Stimulated activated naive CD8-positive, alpha-beta T cell treated with anti-CD3 and anti-CD28 coated beads, Interleukin-15, Interleukin-2, amounts not matched to agents 100 ng/mL and 50 ng/mL, for 24 hours (primary cell): ENCODE results near the gene ECSCR.
"Not testable (repeated sequence)": the region's sequence is repeated elsewhere in the genome, so short reads cannot be mapped to it uniquely, and the experiment has no call there.

Experiments used
- H3K27ac Mint-ChIP-seq: one replicate; pipeline ENCODE4 v1.8.0; 2021; ENCODE audit warnings: mild to moderate bottlenecking, mixed read lengths
- H3K27me3 Mint-ChIP-seq: one replicate; pipeline ENCODE4 v1.8.0; 2021; ENCODE audit warnings: mixed read lengths
- H3K36me3 Mint-ChIP-seq: one replicate; pipeline ENCODE4 v1.8.0; 2021; ENCODE audit warnings: low read depth, mixed read lengths
- H3K4me1 Mint-ChIP-seq: one replicate; pipeline ENCODE4 v1.8.0; 2021; ENCODE audit warnings: low read depth, mixed read lengths
- H3K4me3 Mint-ChIP-seq: one replicate; pipeline ENCODE4 v1.8.0; 2021; ENCODE audit warnings: mild to moderate bottlenecking, mixed read lengths
- H3K9me3 Mint-ChIP-seq: one replicate; pipeline ENCODE4 v1.8.0; 2021; ENCODE audit warnings: mixed read lengths

Gene ECSCR

DNA sequence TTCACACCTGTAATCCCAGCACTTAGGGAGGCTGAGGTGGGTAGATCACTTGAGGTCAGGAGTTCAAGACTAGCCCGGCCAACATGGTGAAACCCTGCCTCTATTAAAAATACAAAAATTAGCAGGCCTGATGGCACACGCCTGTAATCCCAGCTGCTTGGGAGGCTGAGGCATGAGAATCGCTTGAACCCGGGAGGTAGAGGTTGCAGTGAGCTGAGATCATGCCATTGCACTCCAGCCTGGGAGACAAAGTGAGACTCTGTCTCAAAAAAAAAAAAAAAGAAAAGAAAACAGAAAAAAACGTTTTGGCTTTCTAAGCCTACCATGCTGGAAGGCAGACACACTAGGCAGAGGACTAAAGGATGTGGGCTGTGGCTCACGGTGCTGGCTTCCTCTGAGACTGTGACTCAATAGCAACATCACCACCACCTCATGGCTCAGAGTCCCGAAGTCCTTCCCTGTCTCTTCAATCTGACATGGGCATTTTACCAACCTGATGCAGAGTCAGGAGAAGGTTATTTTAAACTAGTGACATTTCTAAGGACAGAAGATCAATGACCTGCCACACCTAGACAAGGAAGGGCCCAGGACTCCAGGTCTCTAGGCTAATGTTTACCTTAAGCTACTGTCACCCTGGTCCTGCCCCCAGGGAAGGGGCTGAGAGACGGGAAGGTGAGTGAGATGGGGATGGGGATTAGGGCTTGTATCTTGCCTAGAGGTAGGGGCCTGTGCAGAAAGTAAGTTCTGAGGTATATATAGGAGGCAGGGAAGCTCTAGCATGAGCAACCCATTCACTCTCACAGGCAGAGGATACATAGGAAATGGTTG, 3.7 kb downstream of the ECSCR start:
- no peaks in the 10 kb centered on the region for H3K9me3 Mint-ChIP-seq
- peak overlapping the region; percentile 67 for H3K4me3 Mint-ChIP-seq
- H3K36me3 Mint-ChIP-seq, result no peaks in the 10 kb centered on the region
- H3K27ac Mint-ChIP-seq, result peak overlapping the region; percentile 97
- H3K4me1 Mint-ChIP-seq, result peaks cover 64% of the 10 kb centered on the region
- no peaks in the 10 kb centered on the region for H3K27me3 Mint-ChIP-seq

DNA sequence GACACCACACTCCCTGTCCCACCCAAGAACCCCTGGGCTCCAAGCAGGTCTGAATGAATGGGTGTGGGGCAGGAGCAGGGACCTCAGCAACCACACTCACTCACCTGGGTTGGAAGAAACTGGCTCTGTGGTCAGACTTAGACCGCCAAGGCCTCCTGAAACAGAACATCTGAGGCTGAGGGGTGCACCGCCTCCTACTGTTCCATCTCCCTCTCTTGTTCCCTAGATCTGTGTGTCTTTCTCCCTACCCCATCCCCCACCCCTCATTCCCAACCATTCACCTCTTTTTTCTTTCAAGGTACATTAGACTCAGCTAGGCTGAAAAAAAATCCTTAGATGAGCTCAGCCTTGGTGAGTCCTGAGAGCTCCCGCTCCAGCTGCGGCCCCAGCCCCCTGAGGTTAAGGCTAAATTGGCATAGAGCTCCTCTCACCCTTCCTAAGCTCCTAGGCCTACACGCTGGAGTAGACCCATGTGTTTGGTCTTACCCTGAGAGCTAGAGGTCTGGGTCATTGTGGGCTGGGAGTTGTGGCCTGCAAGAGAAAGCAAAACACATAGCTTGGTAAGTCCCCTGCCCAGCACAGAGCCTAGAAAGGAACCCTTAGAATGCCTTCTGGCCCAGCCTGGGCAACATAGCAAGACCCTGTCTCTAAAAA, 4.8 kb downstream of the ECSCR start:
- Mint-ChIP-seq H3K27ac (peak overlapping the region; percentile 97), H3K27me3 (no peaks in the 10 kb centered on the region), H3K4me1 (peaks cover 68% of the 10 kb centered on the region), H3K4me3 (no peak overlapping the region), H3K36me3 (no peaks in the 10 kb centered on the region), H3K9me3 (no peaks in the 10 kb centered on the region)

DNA sequence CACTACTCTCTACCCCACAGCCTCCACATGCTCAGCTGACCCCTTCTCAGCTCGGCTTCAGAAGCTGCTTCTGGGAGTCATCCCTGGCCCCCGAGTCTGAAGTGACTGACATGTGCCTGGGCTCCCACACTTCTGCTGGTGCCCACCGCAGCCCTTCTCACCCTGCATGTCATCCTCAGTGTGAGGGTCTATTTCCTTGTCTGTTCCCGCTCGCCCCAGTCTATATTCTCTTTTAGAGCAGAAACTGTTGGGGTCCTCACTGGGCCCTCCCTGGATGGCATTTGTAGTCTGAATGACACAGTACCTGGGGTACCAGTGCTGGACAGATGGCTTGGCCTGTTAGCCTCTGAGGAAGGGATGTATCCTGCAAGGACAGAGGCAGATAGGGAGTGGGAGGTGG, 5.3 kb downstream of the ECSCR start:
- Mint-ChIP-seq H3K27ac (peak overlapping the region; percentile 97), H3K9me3 (no peaks in the 10 kb centered on the region), H3K36me3 (no peaks in the 10 kb centered on the region), H3K4me1 (peaks cover 68% of the 10 kb centered on the region), H3K4me3 (no peak overlapping the region), H3K27me3 (no peaks in the 10 kb centered on the region)

DNA sequence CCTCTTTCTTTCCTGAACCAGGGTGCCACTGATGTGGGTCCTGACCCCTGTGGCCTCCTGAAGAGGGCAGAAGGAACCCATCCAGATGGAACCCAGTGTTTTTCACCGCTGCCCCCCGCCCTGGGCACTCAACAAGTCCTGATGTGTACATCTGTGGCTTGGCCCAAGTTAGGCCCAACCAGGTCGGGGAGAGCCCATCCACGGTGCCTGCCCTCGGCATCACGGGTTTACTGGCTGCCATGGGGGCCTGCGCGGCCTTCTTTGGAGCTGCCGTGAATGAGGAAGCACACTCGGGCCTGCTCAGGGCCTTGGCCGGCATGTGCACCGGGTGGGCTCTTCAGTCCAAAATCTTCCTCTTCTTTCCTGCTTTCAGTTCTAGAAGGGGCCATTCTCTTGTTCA, 5.8 kb downstream of the ECSCR start:
- no peaks in the 10 kb centered on the region for H3K9me3 Mint-ChIP-seq
- no peaks in the 10 kb centered on the region for H3K27me3 Mint-ChIP-seq
- H3K27ac Mint-ChIP-seq, result peak overlapping the region; percentile 97
- H3K4me1 Mint-ChIP-seq, result peaks cover 68% of the 10 kb centered on the region
- H3K4me3 Mint-ChIP-seq, result no peak overlapping the region
- H3K36me3 Mint-ChIP-seq, result no peaks in the 10 kb centered on the region

DNA sequence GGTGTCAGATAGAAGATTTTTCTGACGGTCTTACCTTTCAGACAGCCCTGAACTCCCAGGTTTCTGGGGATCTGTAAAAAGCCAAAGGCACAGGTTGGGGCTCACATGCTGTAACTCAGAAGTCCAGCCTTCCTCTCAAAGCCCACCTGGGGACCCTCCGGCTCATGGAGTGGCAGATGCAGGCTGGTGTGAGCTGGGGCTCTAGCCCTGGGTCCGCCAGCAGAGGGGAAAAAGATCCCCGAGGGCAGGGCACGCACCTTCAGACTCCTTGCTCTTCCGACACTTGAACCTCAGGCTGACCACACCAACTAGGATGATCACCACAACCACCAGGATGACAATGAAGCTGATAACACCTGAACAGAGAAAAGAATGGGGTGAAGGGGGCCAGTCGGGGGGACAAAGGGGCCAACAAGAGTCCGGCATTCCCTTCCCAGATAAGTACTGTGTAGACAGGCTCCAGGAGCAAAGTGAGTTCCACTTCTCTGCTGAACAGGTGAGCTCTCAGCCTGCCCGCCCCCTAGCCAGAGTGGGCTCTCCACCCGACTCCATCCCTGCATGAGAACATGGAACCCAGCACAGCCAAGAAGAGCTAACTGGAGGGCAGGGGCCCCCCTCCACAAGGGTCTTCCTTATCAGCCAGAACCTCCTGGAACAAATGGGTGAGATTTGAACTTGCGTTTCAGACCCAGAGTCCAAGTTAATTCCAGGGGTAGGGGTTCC, 7.8 kb downstream of the ECSCR start:
- Mint-ChIP-seq H3K36me3 (no peaks in the 10 kb centered on the region), H3K4me1 (peaks cover 53% of the 10 kb centered on the region), H3K4me3 (no peak overlapping the region), H3K9me3 (no peaks in the 10 kb centered on the region), H3K27me3 (no peaks in the 10 kb centered on the region), H3K27ac (peak overlapping the region; percentile 51)

GRCh38 chr5:139453683-139454567, 8.6 kb downstream of the ECSCR start:
- H3K27me3 Mint-ChIP-seq, result no peaks in the 10 kb centered on the region
- peaks cover 48% of the 10 kb centered on the region for H3K4me1 Mint-ChIP-seq
- H3K36me3 Mint-ChIP-seq, result no peaks in the 10 kb centered on the region
- peak overlapping the region; percentile 51 for H3K27ac Mint-ChIP-seq
- H3K4me3 Mint-ChIP-seq, result no peak overlapping the region
- no peaks in the 10 kb centered on the region for H3K9me3 Mint-ChIP-seq

- H3K36me3 Mint-ChIP-seq, result peaks cover 3% of the 10 kb centered on the region
- peaks cover 1% of the 10 kb centered on the region for H3K9me3 Mint-ChIP-seq
- no peaks in the 10 kb centered on the region for H3K27me3 Mint-ChIP-seq
- no peak overlapping the region for H3K4me3 Mint-ChIP-seq
- H3K4me1 Mint-ChIP-seq, result peaks cover 48% of the 10 kb centered on the region
- no peak overlapping the region for H3K27ac Mint-ChIP-seq
Observed at GRCh38 chr5:139451878-139452660, 10.5 kb downstream of the ECSCR start.

DNA sequence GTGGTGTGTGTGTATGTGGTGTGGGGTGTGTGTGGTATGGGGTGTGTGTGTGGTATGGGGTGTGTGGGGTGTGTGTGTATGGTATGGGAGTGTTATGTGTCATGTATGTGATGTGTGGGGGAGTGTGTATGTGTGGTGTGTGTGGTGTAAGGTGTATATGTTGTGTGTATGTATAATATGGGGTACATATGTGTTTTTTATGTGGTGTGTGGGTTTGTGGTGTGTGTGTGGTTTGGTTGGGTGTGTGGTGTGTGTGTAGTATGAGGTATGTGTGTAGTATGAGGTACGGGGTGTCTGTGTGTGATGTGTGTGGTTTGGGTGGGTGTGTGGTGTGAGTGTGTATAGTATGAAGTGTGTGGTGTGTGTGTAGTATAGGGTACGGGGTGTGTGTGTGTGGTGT, 11.4 kb downstream of the ECSCR start:
- Mint-ChIP-seq H3K4me1 (peaks cover 48% of the 10 kb centered on the region), H3K4me3 (no peak overlapping the region), H3K27me3 (no peaks in the 10 kb centered on the region), H3K27ac (no peak overlapping the region), H3K9me3 (peaks cover 6% of the 10 kb centered on the region), H3K36me3 (peaks cover 7% of the 10 kb centered on the region)

DNA sequence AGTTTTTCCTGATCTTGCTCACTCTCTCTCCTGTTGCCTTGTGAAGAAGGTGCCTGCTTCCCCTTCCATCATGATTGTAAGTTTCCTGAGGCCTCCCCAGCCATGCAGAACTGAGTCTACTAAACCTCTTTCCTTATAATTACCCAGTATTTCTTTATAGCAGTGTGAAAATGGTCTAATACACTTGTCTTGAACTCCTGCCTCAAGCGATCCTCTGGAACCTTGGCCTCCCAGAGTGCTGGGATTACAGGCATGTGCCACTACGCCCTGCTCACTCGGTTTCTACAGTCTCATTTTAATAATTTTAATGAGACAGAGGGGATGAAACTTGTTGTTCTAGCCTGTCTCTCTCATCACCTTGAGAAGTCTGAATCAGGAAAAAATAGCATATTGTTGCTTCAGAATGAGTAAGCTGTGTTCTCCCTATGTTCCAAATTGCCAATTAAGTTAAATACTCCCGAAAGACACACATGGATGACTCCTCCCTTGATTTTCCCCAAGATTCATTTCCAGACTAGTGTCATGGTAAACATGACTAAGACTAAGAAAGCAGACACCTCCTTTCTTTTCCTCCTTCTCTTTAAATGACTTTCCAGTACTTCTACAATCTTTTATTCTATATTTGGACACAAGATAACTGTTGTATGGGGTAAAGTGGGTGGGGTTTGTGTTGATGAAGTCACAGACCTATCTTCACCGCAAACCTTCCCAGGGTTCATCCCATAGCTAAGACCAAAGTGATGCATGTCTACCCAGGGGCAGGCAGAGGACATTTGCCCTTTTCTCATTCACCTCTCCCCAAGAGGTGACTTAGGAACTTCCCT, 15.4 kb downstream of the ECSCR start:
- Mint-ChIP-seq H3K27me3 (no peaks in the 10 kb centered on the region), H3K27ac (peak overlapping the region; percentile 98), H3K4me3 (peak overlapping the region; percentile 44), H3K9me3 (peaks cover 6% of the 10 kb centered on the region), H3K36me3 (peaks cover 7% of the 10 kb centered on the region), H3K4me1 (peaks cover 64% of the 10 kb centered on the region)

- H3K27ac Mint-ChIP-seq, result peak overlapping the region; percentile 98
- no peak overlapping the region for H3K4me3 Mint-ChIP-seq
- peaks cover 6% of the 10 kb centered on the region for H3K9me3 Mint-ChIP-seq
- H3K4me1 Mint-ChIP-seq, result peaks cover 70% of the 10 kb centered on the region
- H3K36me3 Mint-ChIP-seq, result peaks cover 7% of the 10 kb centered on the region
- H3K27me3 Mint-ChIP-seq, result no peaks in the 10 kb centered on the region
Observed at GRCh38 chr5:139445325-139446170, 17.0 kb downstream of the ECSCR start.

GRCh38 chr5:139443831-139444453, 18.6 kb downstream of the ECSCR start:
- Mint-ChIP-seq H3K27ac (peak overlapping the region; percentile 85), H3K4me3 (no peak overlapping the region), H3K9me3 (peaks cover 6% of the 10 kb centered on the region), H3K4me1 (peaks cover 77% of the 10 kb centered on the region), H3K27me3 (no peaks in the 10 kb centered on the region), H3K36me3 (peaks cover 7% of the 10 kb centered on the region)

GRCh38 chr5:139440416-139440815, 22.1 kb downstream of the ECSCR start:
- not testable (repeated sequence) for H3K4me3 Mint-ChIP-seq, H3K9me3 Mint-ChIP-seq, H3K27me3 Mint-ChIP-seq, H3K27ac Mint-ChIP-seq
- peaks cover 65% of the 10 kb centered on the region for H3K4me1 Mint-ChIP-seq
- peaks cover 13% of the 10 kb centered on the region for H3K36me3 Mint-ChIP-seq
